Embryonic facial prominence (tissue), 1 donor: ENCODE data around the gene HMGXB4.

Experiments used
- DNase-seq: peaks from one replicate; pipeline ENCODE4 v3.0.0-alpha.2; 2016; ENCODE audit errors: extremely low spot score

The HMGXB4 gene

GRCh38 chr22:35310556-35311550 is 53.6 kb downstream of the HMGXB4 start:
- DNase-seq = no peak

- no peak for DNase-seq
These were observed 54.3 kb downstream of the HMGXB4 start for GRCh38 chr22:35311551-35311999.

- DNase-seq = no peak
These were observed 55.1 kb downstream of the HMGXB4 start for GRCh38 chr22:35312198-35313059.

- DNase-seq = no peak
These were observed 56.2 kb downstream of the HMGXB4 start for GRCh38 chr22:35313311-35314121.

- no peak for DNase-seq
These were observed 57.1 kb downstream of the HMGXB4 start for GRCh38 chr22:35314161-35314942.

- DNase-seq = no peak
These were observed 58.0 kb downstream of the HMGXB4 start for GRCh38 chr22:35315141-35315854.

- DNase-seq = no peak
These were observed 58.8 kb downstream of the HMGXB4 start for GRCh38 chr22:35315855-35316745.

- DNase-seq = no peak
These were observed 59.5 kb downstream of the HMGXB4 start for GRCh38 chr22:35316751-35317150.

GRCh38 chr22:35317680-35318290 is 60.5 kb downstream of the HMGXB4 start:
- no peak for DNase-seq

- no peak for DNase-seq
These were observed 61.3 kb downstream of the HMGXB4 start for GRCh38 chr22:35318346-35319215.

GRCh38 chr22:35319244-35319985 is 62.1 kb downstream of the HMGXB4 start:
- DNase-seq = no peak

GRCh38 chr22:35322126-35322525 is 64.8 kb downstream of the HMGXB4 start:
- DNase-seq = no peak

- no peak for DNase-seq
These were observed 65.6 kb downstream of the HMGXB4 start for GRCh38 chr22:35322893-35323292.

GRCh38 chr22:35323305-35323704 is 66.0 kb downstream of the HMGXB4 start:
- no peak for DNase-seq

GRCh38 chr22:35324067-35324466 is 66.8 kb downstream of the HMGXB4 start:
- DNase-seq = no peak

- DNase-seq = no peak
These were observed 67.5 kb downstream of the HMGXB4 start for GRCh38 chr22:35324762-35325161.

- DNase-seq = no peak
These were observed 67.9 kb downstream of the HMGXB4 start for GRCh38 chr22:35325209-35325608.
